IMR-90 (cell line): ENCODE results near the gene LHFPL6. TPM values are rescaled to one million over a fixed set of nuclear protein-coding genes. Genes with fewer than 3 reads are reported as not detected.
A peak's percentile ranks its signal among the peaks of the same experiment; 100 is the strongest.

Experiments
- ATAC-seq: fragments of 200-7000 bp; cut with Tn5 transposase; 2 replicates; pipeline ENCODE4 v1.9.1; 2020; ENCODE audit warnings: low read depth, mild to moderate bottlenecking, moderate library complexity
- BruUV-seq: library from RNA; stranded (reverse); fragments of 400-500 nt; replicated peaks from 2 replicates; lab custom pipeline; 2021; lab: Mats Ljungman, UMichigan
- CTCF ChIA-PET: fragments of 300-600 bp; formaldehyde crosslinking; extraction: SDS; loops from one replicate; lab custom pipeline; 2021; ENCODE audit warnings: antibody characterized with exemption; lab: Yijun Ruan, JAX
- POLR2A ChIA-PET: fragments of 300-600 bp; sonication (Branson Sonifier 250); formaldehyde crosslinking; loops from one replicate; lab custom pipeline; 2022; ENCODE audit warnings: antibody characterized with exemption; ENCODE audit not compliant: unreplicated experiment; lab: Charles Lee
- DNase-seq: peaks from one replicate; pipeline ENCODE4 v3.0.0; 2013
- H2AFZ ChIP-seq: replicated peaks from 2 replicates; pipeline ENCODE3; 2013; ENCODE audit warnings: low read length, mild to moderate bottlenecking; ENCODE audit not compliant: poor library complexity
- H2AK5ac ChIP-seq: 2 replicates; pipeline ENCODE4 v1.6.1; 2013; ENCODE audit warnings: low read depth, low read length, inconsistent platforms
- H2AK9ac ChIP-seq: replicated peaks from 2 replicates; pipeline ENCODE3; 2013; ENCODE audit warnings: mild to moderate bottlenecking, low read depth, low read length, moderate library complexity; ENCODE audit not compliant: poor library complexity
- H2BK120ac ChIP-seq: 2 replicates; pipeline ENCODE4 v1.6.1; 2013; ENCODE audit warnings: low read depth, low read length, inconsistent platforms
- H2BK15ac ChIP-seq: 3 replicates; pipeline ENCODE4 v1.6.1; 2013; ENCODE audit warnings: low read depth, low read length, inconsistent platforms
- H2BK20ac ChIP-seq: 2 replicates; pipeline ENCODE4 v1.6.1; 2013; ENCODE audit warnings: low read depth, mild to moderate bottlenecking, inconsistent platforms, low read length, moderate library complexity
- H2BK5ac ChIP-seq: 2 replicates; pipeline ENCODE4 v1.6.1; 2013; ENCODE audit warnings: mild to moderate bottlenecking, low read depth, low read length, inconsistent platforms; ENCODE audit not compliant: poor library complexity, severe bottlenecking
- H3K14ac ChIP-seq: replicated peaks from 2 replicates; pipeline ENCODE4 v1.6.1; 2013; ENCODE audit warnings: low read depth, low read length, inconsistent platforms
- H3K18ac ChIP-seq: 2 replicates; pipeline ENCODE4 v1.6.1; 2013; ENCODE audit warnings: low read depth, low read length, control low read depth
- H3K23ac ChIP-seq: 2 replicates; pipeline ENCODE4 v1.6.1; 2013; ENCODE audit warnings: low read depth, low read length, inconsistent platforms
- H3K27ac ChIP-seq: 2 replicates; pipeline ENCODE4 v1.5.1; 2013; ENCODE audit warnings: mild to moderate bottlenecking, control low read depth, low read length; ENCODE audit not compliant: insufficient read depth
- H3K27me3 ChIP-seq: 2 replicates; pipeline ENCODE4 v1.6.1; 2013; ENCODE audit warnings: low read length; ENCODE audit not compliant: control insufficient read depth, insufficient read depth
- H3K36me3 ChIP-seq: 2 replicates; pipeline ENCODE4 v1.6.1; 2013; ENCODE audit warnings: low read length, mixed read lengths; ENCODE audit not compliant: control insufficient read depth, insufficient read depth
- H3K4ac ChIP-seq: 2 replicates; pipeline ENCODE4 v1.6.1; 2013; ENCODE audit warnings: low read depth, low read length, inconsistent platforms
- H3K4me1 ChIP-seq: 2 replicates; pipeline ENCODE4 v1.6.1; 2013; ENCODE audit warnings: low read length, mixed read lengths; ENCODE audit not compliant: control insufficient read depth, insufficient read depth
- H3K4me2 ChIP-seq: 2 replicates; pipeline ENCODE4 v1.6.1; 2013; ENCODE audit warnings: low read depth, mild to moderate bottlenecking, control low read depth, low read length, moderate library complexity
- H3K4me3 ChIP-seq: 2 replicates; pipeline ENCODE4 v1.5.1; 2013; ENCODE audit warnings: low read depth, mild to moderate bottlenecking, control low read depth, low read length, moderate library complexity; ENCODE audit not compliant: insufficient read depth
- H3K56ac ChIP-seq: 2 replicates; pipeline ENCODE4 v1.6.1; 2013; ENCODE audit warnings: low read length, inconsistent platforms; ENCODE audit not compliant: insufficient read depth; ENCODE audit errors: extremely low read depth
- H3K79me1 ChIP-seq, 2 experiments: 2 replicates each; pipeline ENCODE4 v1.6.1; 2013; ENCODE audit warnings: low read length in 2 of 2, inconsistent platforms in 1 of 2, low read depth in 1 of 2
- H3K9ac ChIP-seq: 2 replicates; pipeline ENCODE4 v1.6.1; 2013; ENCODE audit warnings: low read depth, low read length, control low read depth
- H3K9me1 ChIP-seq: 2 replicates; pipeline ENCODE4 v1.6.1; 2013; ENCODE audit warnings: low read length, inconsistent platforms; ENCODE audit not compliant: insufficient read depth
- H3K9me3 ChIP-seq: 2 replicates; pipeline ENCODE4 v1.6.1; 2013; ENCODE audit warnings: low read length; ENCODE audit not compliant: control insufficient read depth, insufficient read depth
- H4K20me1 ChIP-seq: 2 replicates; pipeline ENCODE4 v1.6.1; 2013; ENCODE audit warnings: low read length, inconsistent platforms; ENCODE audit not compliant: insufficient read depth
- H4K5ac ChIP-seq: 2 replicates; pipeline ENCODE4 v1.6.1; 2013; ENCODE audit warnings: mild to moderate bottlenecking, low read depth, low read length, control low read depth
- H4K8ac ChIP-seq, 2 experiments: 2 replicates each; pipeline ENCODE4 v1.6.1; 2013; ENCODE audit warnings: low read depth in 2 of 2, low read length in 2 of 2, control low read depth in 1 of 2, inconsistent platforms in 1 of 2
- H4K91ac ChIP-seq: 2 replicates; pipeline ENCODE4 v1.6.1; 2013; ENCODE audit warnings: low read depth, low read length, inconsistent platforms; ENCODE audit not compliant: insufficient read depth
- MAFK ChIP-seq: IDR thresholded peaks from 2 replicates; pipeline ENCODE4 v1.6.1; 2012; ENCODE audit warnings: low read depth, low read length, improper control_type of control experiment
- POLR2A ChIP-seq: IDR thresholded peaks from 2 replicates; pipeline ENCODE4 v1.6.1; 2012; ENCODE audit warnings: mild to moderate bottlenecking, low read depth, low read length
- RFX5 ChIP-seq: IDR thresholded peaks from 2 replicates; pipeline ENCODE4 v1.8.0; 2012; ENCODE audit warnings: low read depth, mild to moderate bottlenecking, low read length, moderate library complexity
- WGBS, 2 experiments: methylation state at CpG; one replicate each; pipeline versions ENCODE4 v1.1.5 to v1.1.7; 2013; ENCODE audit warnings: missing lambda C conversion rate in 2 of 2; ENCODE audit not compliant: insufficient read length in 1 of 2; ENCODE audit errors: extremely low coverage in 2 of 2; 5-methylcytosine and 5-hydroxymethylcytosine counted together
- dilution Hi-C: fragments of 300-500 bp; cut with HindIII; formaldehyde crosslinking; loops from one replicate; pipeline ENCODE4 v1.14.3; 2018; ENCODE audit warnings: low sequenced_read_pairs; ENCODE audit not compliant: unreplicated experiment
- in situ Hi-C: fragments of 300-500 bp; cut with MboI; formaldehyde crosslinking; loops from 3 replicates; pipeline ENCODE4 v1.14.3; 2019; ENCODE audit warnings: low sequenced_read_pairs, inconsistent platforms, mixed read lengths
- intact Hi-C: fragments of 100-400 bp; cut with micrococcal nuclease; formaldehyde crosslinking; loops from 2 replicates; pipeline ENCODE4 v1.10.0; 2022
- polyA plus RNA-seq, 3 experiments: library from polyadenylated mRNA; depleted of rRNA; stranded (reverse); fragments of >200 nt; gene quantifications; 2 replicates each; pipeline ENCODE4 v1.2.3, GENCODE V29; 2012; ENCODE audit warnings: low replicate concordance in 1 of 3
- total RNA-seq: library from RNA; depleted of rRNA; stranded (reverse); fragments of >200 nt; gene quantifications from 2 replicates; pipeline ENCODE4 v1.2.3, GENCODE V29; 2012
- TF ChIP-seq, protein P1 (sequence below): fragments of 150-350 bp; IDR thresholded peaks from 2 replicates; pipeline ENCODE4 v1.6.1; 2017; ENCODE audit warnings: mild to moderate bottlenecking, antibody characterized with exemption, low read length, low read depth
- TF ChIP-seq, protein P2 (sequence below): fragments of 150-350 bp; IDR thresholded peaks from 2 replicates; pipeline ENCODE4 v1.6.1; 2016; ENCODE audit warnings: low read depth, mild to moderate bottlenecking, low read length, moderate library complexity, borderline replicate concordance

Gene LHFPL6
- total and polyA plus RNA-seq, 2 of the 4 experiments (the other 2 are of a cell fraction): 24.7 to 36.1 TPM

DNA sequence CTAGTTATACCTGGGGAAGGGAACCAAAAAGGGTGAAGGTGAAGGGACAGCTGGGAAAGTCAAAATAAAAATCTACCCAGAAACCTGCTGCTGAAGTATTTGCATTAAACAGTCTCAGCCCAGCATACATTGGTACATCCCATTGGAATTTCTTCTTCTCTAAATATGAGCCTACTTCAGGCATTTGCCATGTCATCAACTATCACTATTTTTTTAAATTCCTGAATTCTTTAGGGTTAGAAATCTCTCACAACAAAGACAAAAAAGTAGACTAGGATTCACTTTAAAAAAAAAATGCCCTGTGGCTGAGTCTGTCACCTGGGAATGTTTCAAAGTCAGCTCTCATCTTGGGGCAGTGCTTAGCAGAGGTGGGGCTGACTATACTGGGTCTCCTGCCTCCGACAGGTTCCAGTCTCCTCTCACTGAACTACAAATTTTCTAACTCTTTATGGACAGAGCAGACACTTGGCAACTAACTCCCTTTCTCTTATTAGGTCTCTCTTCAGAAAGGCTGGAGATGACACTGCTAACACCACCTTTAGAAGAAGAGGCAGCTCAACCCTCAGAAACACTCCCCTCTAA, 141.2 kb downstream of the LHFPL6 start:
- TF ChIP-seq RFX5 (no peak), MAFK (peak; percentile 47; the same call in 1 of the 2 replicates), POLR2A (no peak)
- TF ChIP-seq, protein P1, sequence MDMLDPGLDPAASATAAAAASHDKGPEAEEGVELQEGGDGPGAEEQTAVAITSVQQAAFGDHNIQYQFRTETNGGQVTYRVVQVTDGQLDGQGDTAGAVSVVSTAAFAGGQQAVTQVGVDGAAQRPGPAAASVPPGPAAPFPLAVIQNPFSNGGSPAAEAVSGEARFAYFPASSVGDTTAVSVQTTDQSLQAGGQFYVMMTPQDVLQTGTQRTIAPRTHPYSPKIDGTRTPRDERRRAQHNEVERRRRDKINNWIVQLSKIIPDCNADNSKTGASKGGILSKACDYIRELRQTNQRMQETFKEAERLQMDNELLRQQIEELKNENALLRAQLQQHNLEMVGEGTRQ: no peak
- TF ChIP-seq, protein P2, sequence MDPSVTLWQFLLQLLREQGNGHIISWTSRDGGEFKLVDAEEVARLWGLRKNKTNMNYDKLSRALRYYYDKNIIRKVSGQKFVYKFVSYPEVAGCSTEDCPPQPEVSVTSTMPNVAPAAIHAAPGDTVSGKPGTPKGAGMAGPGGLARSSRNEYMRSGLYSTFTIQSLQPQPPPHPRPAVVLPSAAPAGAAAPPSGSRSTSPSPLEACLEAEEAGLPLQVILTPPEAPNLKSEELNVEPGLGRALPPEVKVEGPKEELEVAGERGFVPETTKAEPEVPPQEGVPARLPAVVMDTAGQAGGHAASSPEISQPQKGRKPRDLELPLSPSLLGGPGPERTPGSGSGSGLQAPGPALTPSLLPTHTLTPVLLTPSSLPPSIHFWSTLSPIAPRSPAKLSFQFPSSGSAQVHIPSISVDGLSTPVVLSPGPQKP: no peak
- no CpG with 5 or more reads among the region's 1 CpG for WGBS, 2 experiments
- peak overlapping the region; percentile 49; the same call in 1 of the 2 replicates for H4K91ac ChIP-seq
- H2AK9ac ChIP-seq: no peak overlapping the region
- H3K36me3 ChIP-seq: no peaks in the 10 kb centered on the region
- H2BK20ac ChIP-seq: peak overlapping the region; percentile 61
- H3K4me3 ChIP-seq: no peak overlapping the region
- dilution Hi-C loops: no loop called here
- CTCF ChIA-PET: interaction anchor here (0.6 kb wide), 2 partner anchors 8 to 240 kb away, joined by 3 to 4 read pairs; no protein-coding TSS in a partner anchor
- H3K9me1 ChIP-seq: no peaks in the 10 kb centered on the region; the same call in 1 of the 2 replicates
- peak overlapping the region; percentile 18 for H3K18ac ChIP-seq
- H2BK120ac ChIP-seq: peak overlapping the region; percentile 56
- no peak overlapping the region for H2AFZ ChIP-seq
- BruUV-seq: no TSS peak
- H3K14ac ChIP-seq: 0 out of 2 replicates have a peak overlapping the region, but pooled peaks have one; percentile 32
- peak overlapping the region; percentile 40; the same call in 2 of the 3 replicates for H2BK15ac ChIP-seq
- H4K20me1 ChIP-seq: no peaks in the 10 kb centered on the region; the same call in 1 of the 2 replicates
- H3K9ac ChIP-seq: no peak overlapping the region
- H3K4ac ChIP-seq: peak overlapping the region; percentile 68
- peak; percentile 81 for ATAC-seq
- peak; percentile 48 for DNase-seq
- intact Hi-C loops: loop anchor here (2.0 to 5.0 kb wide), 2 partner anchors 66 to 141 kb away; partner anchors contain the start of gene LHFPL6
- peak overlapping the region; percentile 55 for H2BK5ac ChIP-seq
- H3K27me3 ChIP-seq: no peaks in the 10 kb centered on the region
- POLR2A ChIA-PET: no interaction called here
- H3K56ac ChIP-seq: 0 out of 2 replicates have a peak overlapping the region, but pooled peaks have one; percentile 50
- H3K79me1 ChIP-seq: peaks cover 15% of the 10 kb centered on the region in 2 experiments
- in situ Hi-C loops: no loop called here
- H2AK5ac ChIP-seq: no peak overlapping the region
- H4K5ac ChIP-seq: peak overlapping the region; percentile 91
- peak overlapping the region; percentile 86 for H3K4me2 ChIP-seq
- peak overlapping the region; percentile 72; the same call in 1 of the 2 replicates for H3K27ac ChIP-seq
- peak overlapping the region; percentile 41 to 52; a peak in 3 of 4 replicates for H4K8ac ChIP-seq
- peaks cover 8% of the 10 kb centered on the region for H3K4me1 ChIP-seq
- no peaks in the 10 kb centered on the region for H3K9me3 ChIP-seq
- H3K23ac ChIP-seq: peak overlapping the region; percentile 42; the same call in 1 of the 2 replicates
